Measurements from ENCODE around the gene RHOV.

RHOV gene

GRCh38 chr15:40904552-40905201 is 30.6 kb upstream of the RHOV start:
- H3K4me3 ChIP-seq (ENCODE audit: low read depth, low read length) = no peak overlapping the region
- no peak for TF ChIP-seq CTCF (IDR thresholded peaks at IDR 0.05; ENCODE audit: control insufficient read depth, extremely low read depth, insufficient read depth)
- no peak for DNase-seq (ENCODE audit: low read depth)

- TF ChIP-seq CTCF (IDR thresholded peaks at IDR 0.05; ENCODE audit: control insufficient read depth, extremely low read depth, insufficient read depth) = no peak
- no peak overlapping the region for H3K4me3 ChIP-seq (ENCODE audit: low read depth, low read length)
- DNase-seq (ENCODE audit: low read depth) = no peak
Measured at GRCh38 chr15:40902605-40903561, 28.8 kb upstream of the RHOV start.

GRCh38 chr15:40901053-40901443 is 27.0 kb upstream of the RHOV start:
- no peak for DNase-seq (ENCODE audit: low read depth)
- no peak overlapping the region for H3K4me3 ChIP-seq (ENCODE audit: low read depth, low read length)

GRCh38 chr15:40900256-40901052 is 26.4 kb upstream of the RHOV start:
- TF ChIP-seq CTCF (IDR thresholded peaks at IDR 0.05; ENCODE audit: control insufficient read depth, extremely low read depth, insufficient read depth) = no peak
- DNase-seq (ENCODE audit: low read depth) = no peak
- H3K4me3 ChIP-seq (ENCODE audit: low read depth, low read length) = no peak overlapping the region

More at GRCh38 chr15:40901053-40901443, 27.0 kb upstream of the RHOV start:
- TF ChIP-seq CTCF (IDR thresholded peaks at IDR 0.05; ENCODE audit: control insufficient read depth, extremely low read depth, insufficient read depth) = no peak

GRCh38 chr15:40899536-40900207 is 25.6 kb upstream of the RHOV start:
- no peak for TF ChIP-seq CTCF (IDR thresholded peaks at IDR 0.05; ENCODE audit: control insufficient read depth, extremely low read depth, insufficient read depth)
- H3K4me3 ChIP-seq (ENCODE audit: low read depth, low read length) = no peak overlapping the region
- DNase-seq (ENCODE audit: low read depth) = no peak

Data from LNCaP clone FGC (cell line).